GM12878 (cell line): ENCODE data around the gene SIPA1. TPM values are rescaled to one million over a fixed set of nuclear protein-coding genes. Genes with fewer than 3 reads are reported as not detected.

Experiments used
- ATAC-seq: fragments of 200-7000 bp; cut with Tn5 transposase; 3 replicates; pipeline ENCODE4 v1.9.1; 2020; ENCODE audit warnings: mild to moderate bottlenecking, moderate library complexity
- BruUV-seq: library from RNA; stranded (reverse); fragments of 400-500 nt; replicated peaks from 2 replicates; lab custom pipeline; 2021; lab: Mats Ljungman, UMichigan
- CTCF ChIA-PET: fragments of 300-600 bp; sonication (Branson Sonifier 250); formaldehyde crosslinking; extraction: SDS; loops from one replicate; lab custom pipeline; 2021; ENCODE audit warnings: inconsistent platforms; lab: Yijun Ruan, JAX
- POLR2A ChIA-PET: fragments of 350-600 bp; formaldehyde crosslinking; extraction: SDS; loops from one replicate; lab custom pipeline; 2021; ENCODE audit warnings: inconsistent platforms; lab: Charles Lee
- RAD21 ChIA-PET: fragments of 300-600 bp; sonication (Branson Sonifier 250); formaldehyde crosslinking; loops from one replicate; lab custom pipeline; 2023; ENCODE audit warnings: antibody characterized with exemption; ENCODE audit not compliant: unreplicated experiment; lab: Charles Lee
- SMC1A ChIA-PET: fragments of 300-600 bp; sonication (Branson Sonifier 250); formaldehyde crosslinking; loops from one replicate; lab custom pipeline; 2023; ENCODE audit not compliant: unreplicated experiment, uncharacterized antibody; lab: Charles Lee
- DNase-seq: peaks from one replicate; pipeline ENCODE4 v3.0.0-alpha.2; 2011; ENCODE audit warnings: low read depth, low spot score
- FAIRE-seq: peaks from 3 replicates; lab custom pipeline; 2011; peaks lifted over from hg19 to GRCh38; lab: Jason Lieb, UNC
- H2AFZ ChIP-seq: 2 replicates; pipeline ENCODE4 v1.6.0; 2011; ENCODE audit warnings: low read depth, low read length, control low read depth; ENCODE audit not compliant: control insufficient read depth
- H3K27ac ChIP-seq: 2 replicates; pipeline ENCODE4 v1.5.1; 2011; ENCODE audit warnings: control low read depth; ENCODE audit not compliant: control insufficient read depth, insufficient read depth
- H3K27me3 ChIP-seq, 2 experiments: replicated peaks in 1 of 2; 2 replicates each; pipeline versions ENCODE4 v1.6.0 to v1.6.1; 2011; ENCODE audit warnings: low read length in 1 of 2; ENCODE audit not compliant: control insufficient read depth in 2 of 2, insufficient read depth in 2 of 2
- H3K36me3 ChIP-seq, 2 experiments: 2 replicates each; pipeline ENCODE4 v1.5.1; 2011; ENCODE audit warnings: low read length in 1 of 2; ENCODE audit not compliant: control insufficient read depth in 2 of 2, insufficient read depth in 2 of 2
- H3K4me1 ChIP-seq: 2 replicates; pipeline ENCODE4 v1.6.1; 2011; ENCODE audit warnings: mild to moderate bottlenecking, low read length, moderate library complexity, mixed read lengths; ENCODE audit not compliant: control insufficient read depth, insufficient read depth
- H3K4me2 ChIP-seq: 2 replicates; pipeline ENCODE4 v1.6.0; 2011; ENCODE audit warnings: control low read depth; ENCODE audit not compliant: control insufficient read depth, insufficient read depth
- H3K4me3 ChIP-seq: fragments of 200-600 bp; sonication (generic); 2 replicates; pipeline ENCODE4 v1.5.1; 2016
- H3K79me2 ChIP-seq: 2 replicates; pipeline ENCODE4 v1.6.0; 2011; ENCODE audit warnings: low read length; ENCODE audit not compliant: control insufficient read depth, insufficient read depth
- H3K9ac ChIP-seq: 2 replicates; pipeline ENCODE4 v1.8.0; 2011; ENCODE audit warnings: low read length, control low read depth, mixed read lengths; ENCODE audit not compliant: control insufficient read depth, insufficient read depth
- H3K9me3 ChIP-seq: replicated peaks from 3 replicates; pipeline ENCODE4 v1.5.1; 2011; ENCODE audit warnings: mild to moderate bottlenecking, low read length; ENCODE audit not compliant: control insufficient read depth, insufficient read depth
- H4K20me1 ChIP-seq: 2 replicates; pipeline ENCODE4 v1.6.0; 2011; ENCODE audit not compliant: control insufficient read depth, insufficient read depth
- ATF7 ChIP-seq: fragments of 450-650 bp; IDR thresholded peaks from 2 replicates; pipeline ENCODE4 v1.6.1; 2016; ENCODE audit warnings: low read depth, mild to moderate bottlenecking
- ELK1 ChIP-seq: IDR thresholded peaks from 2 replicates; pipeline ENCODE4 v1.6.1; 2012; ENCODE audit warnings: low read depth, low read length, improper control_type of control experiment
- HDGF ChIP-seq: fragments of 450-650 bp; IDR thresholded peaks from 2 replicates; pipeline ENCODE4 v1.6.1; 2016; ENCODE audit warnings: antibody characterized with exemption
- KLF5 ChIP-seq: fragments of 450-650 bp; IDR thresholded peaks from 2 replicates; pipeline ENCODE4 v1.6.1; 2014; ENCODE audit warnings: mild to moderate bottlenecking; ENCODE audit not compliant: partially characterized antibody
- MLLT1 ChIP-seq: fragments of 450-650 bp; IDR thresholded peaks from 2 replicates; pipeline ENCODE4 v1.6.1; 2016; ENCODE audit warnings: mild to moderate bottlenecking
- MTA2 ChIP-seq: fragments of 450-650 bp; IDR thresholded peaks from 2 replicates; pipeline ENCODE4 v1.6.1; 2016; ENCODE audit warnings: low read depth, mild to moderate bottlenecking, moderate library complexity
- MYC ChIP-seq: IDR thresholded peaks from 2 replicates; pipeline ENCODE4 v1.6.1; 2011; ENCODE audit warnings: mild to moderate bottlenecking, low read length, moderate library complexity, inconsistent platforms; ENCODE audit not compliant: insufficient read depth, insufficient replicate concordance, insufficient read length, severe bottlenecking
- NFIC ChIP-seq: IDR thresholded peaks from 2 replicates; pipeline ENCODE4 v1.6.1; 2012; ENCODE audit warnings: low read depth, mild to moderate bottlenecking, inconsistent platforms, low read length, moderate library complexity
- NR2F1 ChIP-seq: fragments of 450-650 bp; conservative IDR thresholded peaks from 2 replicates; pipeline ENCODE4 v1.6.1; 2017; ENCODE audit warnings: mild to moderate bottlenecking
- RB1 ChIP-seq: fragments of 450-650 bp; formaldehyde crosslinking; IDR thresholded peaks from 2 replicates; pipeline ENCODE4 v1.6.1; 2017; ENCODE audit warnings: mild to moderate bottlenecking, borderline replicate concordance
- RCOR1 ChIP-seq: conservative IDR thresholded peaks from 2 replicates; pipeline ENCODE4 v1.6.1; 2012; ENCODE audit warnings: low read depth, low read length, improper control_type of control experiment
- RELA ChIP-seq: fragments of 450-650 bp; IDR thresholded peaks from 2 replicates; pipeline ENCODE4 v1.8.0; 2014; ENCODE audit warnings: borderline replicate concordance; ENCODE audit not compliant: partially characterized antibody
- REST ChIP-seq: IDR thresholded peaks from 2 replicates; pipeline ENCODE4 v1.6.1; 2012; ENCODE audit warnings: mild to moderate bottlenecking, low read depth, low read length
- SMC3 ChIP-seq: IDR thresholded peaks from 2 replicates; pipeline ENCODE4 v1.6.1; 2011; ENCODE audit warnings: low read length, improper control_type of control experiment, borderline replicate concordance
- SPI1 ChIP-seq: IDR thresholded peaks from 2 replicates; pipeline ENCODE4 v1.6.1; 2011; ENCODE audit warnings: low read depth, mild to moderate bottlenecking, low read length, moderate library complexity, borderline replicate concordance; ENCODE audit not compliant: insufficient read depth
- TCF12 ChIP-seq: IDR thresholded peaks from 2 replicates; pipeline ENCODE4 v1.6.1; 2011; ENCODE audit warnings: low read depth, mild to moderate bottlenecking, low read length
- WGBS: methylation state at CpG from one replicate; pipeline ENCODE4 v1.1.6; 2016; ENCODE audit warnings: low lambda C conversion rate; ENCODE audit not compliant: insufficient replicate concordance, insufficient coverage; ENCODE audit errors: missing lambda C conversion rate; 5-methylcytosine and 5-hydroxymethylcytosine counted together
- in situ Hi-C: fragments of 300-500 bp; cut with MboI; formaldehyde crosslinking; loops from 9 replicates; pipeline ENCODE4 v1.14.3; 2018; ENCODE audit warnings: mixed read lengths
- intact Hi-C: fragments of 100-400 bp; cut with micrococcal nuclease; formaldehyde crosslinking; loops from one replicate; pipeline ENCODE4 v1.14.2; 2022; ENCODE audit not compliant: unreplicated experiment
- polyA plus RNA-seq, 11 experiments: library from polyadenylated mRNA; depleted of rRNA in 4 of 11; unstranded in 6 of 11; stranded (reverse) in 5 of 11; fragments of >200 nt; fragmentation: Nextera tagmentation in 4 of 11; fragmentation: Illumina TruSeq in 1 of 11; extraction: Ambion mirVana in 4 of 11; extraction: Trizol in 1 of 11; gene quantifications; 1 replicate in 1 of 11; 2 replicates in 10 of 11; pipeline versions ENCODE4 v1.2.1 to v1.2.3, GENCODE V29; 2011 to 2016; ENCODE audit warnings: inconsistent platforms in 2 of 11, missing spikeins in 2 of 11, low read depth in 1 of 11
- total RNA-seq, 4 experiments: library from RNA; depleted of rRNA in 3 of 4; stranded (reverse); fragments of >200 nt in 3 of 4; fragmentation: Illumina TruSeq in 1 of 4; extraction: Trizol in 1 of 4; gene quantifications; 2 replicates each; pipeline versions ENCODE4 v1.2.1 to v1.2.3, GENCODE V29; 2013 to 2021

SIPA1 gene
- total and polyA plus RNA-seq, 10 of the 15 experiments (the other 5 are each of a cell fraction or from before 2014, with no cell fraction given), result 1.0 to 139 (median 33.4) TPM

GRCh38 chr11:65588199-65589054 is 49.5 kb upstream of the SIPA1 start:
- no TSS peak for BruUV-seq
- ChIA-PET CTCF (interaction anchor here (0.6 to 5.9 kb wide), 24 partner anchors 11 to 302 kb away, joined by 3 to 130 read pairs (median 4); partner anchors contain the start of genes CCDC85B, EHBP1L1, FAM89B and KAT5), POLR2A (interaction anchor here (0.5 to 6.0 kb wide), 15 partner anchors 8 to 169 kb away, joined by 3 to 129 read pairs (median 4); partner anchors contain the start of genes EHBP1L1, FAM89B, MALAT1 and PCNX3), SMC1A (interaction anchor here (0.8 to 6.2 kb wide), 18 partner anchors 10 to 205 kb away, joined by 3 to 93 read pairs (median 4); partner anchors contain the start of genes EHBP1L1, FAM89B, PCNX3 and ZNRD2), RAD21 (interaction anchor here (0.6 to 6.5 kb wide), 16 partner anchors 12 to 313 kb away, joined by 3 to 132 read pairs (median 5); partner anchors contain the start of genes CCDC85B, EHBP1L1, FAM89B and PCNX3)
- peak overlapping the region; percentile 62 for H3K9ac ChIP-seq
- ATAC-seq, result peak; percentile 87
- no peaks in the 10 kb centered on the region for H3K9me3 ChIP-seq
- peaks cover 45% of the 10 kb centered on the region for H3K4me1 ChIP-seq
- H3K4me2 ChIP-seq, result peak overlapping the region; percentile 79
- DNase-seq, result peak; percentile 96
- H3K27ac ChIP-seq, result peak overlapping the region; percentile 97
- no peak overlapping the region for H2AFZ ChIP-seq
- FAIRE-seq, result peak; percentile 100
- H3K36me3 ChIP-seq, result peaks cover 5 to 11% of the 10 kb centered on the region in 2 experiments; a peak in 3 of 4 replicates
- no peaks in the 10 kb centered on the region for H3K27me3 ChIP-seq
- intact Hi-C loops (loop anchor here (1.0 kb wide), 3 partner anchors 14 to 48 kb away; partner anchors contain the start of gene PCNX3), in situ Hi-C loops (no loop called here)
- H4K20me1 ChIP-seq, result no peaks in the 10 kb centered on the region
- H3K4me3 ChIP-seq, result peak overlapping the region; percentile 58; the same call in 1 of the 2 replicates
- 2% methylated on average over 13 of the region's 13 CpGs for WGBS
- H3K79me2 ChIP-seq, result peaks cover 16% of the 10 kb centered on the region
- TF ChIP-seq SMC3 (peak; percentile 58), TCF12 (peak; percentile 54; the same call in 1 of the 2 replicates), NFIC (peak; percentile 77), MYC (peak; percentile 22), ELK1 (no peak), SPI1 (peak; percentile 85), MLLT1 (peak; percentile 83), RCOR1 (peak; percentile 44; the same call in 1 of the 2 replicates), KLF5 (peak; percentile 16), HDGF (peak; percentile 20; the same call in 1 of the 2 replicates), RB1 (peak; percentile 7; the same call in 1 of the 2 replicates), NR2F1 (peak; percentile 99), ATF7 (peak; percentile 85), MTA2 (peak; percentile 92), RELA (peak; percentile 41), REST (0 out of 2 replicates have a peak, but pooled peaks have one; percentile 31)
